ENCODE measurements around the gene ZP1.

DNA sequence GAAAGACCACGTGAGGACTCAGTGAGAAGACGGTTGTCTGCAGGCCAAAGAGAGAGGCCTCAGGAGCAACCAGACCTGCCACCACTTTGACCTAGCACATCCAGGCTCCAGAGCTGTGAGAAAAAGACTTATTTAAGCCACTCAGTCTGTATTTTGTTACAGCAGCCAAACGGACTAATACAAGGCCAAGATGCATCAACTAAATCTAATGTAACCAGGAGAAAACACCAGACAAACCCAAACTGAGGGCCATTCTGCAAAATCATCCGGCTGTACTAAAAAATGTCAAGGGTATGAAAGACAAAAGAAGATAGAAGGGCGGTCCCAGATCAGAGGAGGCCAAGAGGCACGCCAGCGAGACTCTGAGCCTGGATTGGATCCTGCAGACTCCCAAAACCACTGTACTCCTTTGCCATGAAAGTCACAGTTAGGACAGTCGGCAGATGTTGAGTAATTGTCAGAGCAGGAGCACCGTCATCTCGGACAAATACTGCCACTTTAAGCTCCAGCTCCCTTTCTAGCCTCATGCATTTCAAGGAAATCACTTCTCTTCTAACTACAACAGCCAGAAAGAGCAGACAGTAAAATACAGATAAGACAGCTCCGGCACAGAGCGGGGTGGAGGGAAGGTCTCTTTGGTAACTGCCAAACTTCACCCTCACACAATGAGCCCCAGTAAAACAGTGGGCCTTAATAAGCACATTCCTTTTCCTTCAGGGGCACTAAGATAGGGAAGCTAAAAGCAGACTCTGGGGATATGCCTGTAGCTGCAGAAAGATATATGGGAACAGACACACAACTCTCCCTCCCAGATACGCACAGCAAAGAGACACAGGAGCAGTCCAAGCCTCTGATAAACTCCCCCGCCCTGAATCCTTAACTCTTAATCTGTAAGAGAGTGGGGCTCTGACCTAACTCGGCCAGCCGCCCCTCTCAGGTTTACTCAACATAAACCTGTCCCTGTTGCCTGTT is 3.5 kb upstream of the ZP1 start:
- TF ChIP-seq, protein P1, sequence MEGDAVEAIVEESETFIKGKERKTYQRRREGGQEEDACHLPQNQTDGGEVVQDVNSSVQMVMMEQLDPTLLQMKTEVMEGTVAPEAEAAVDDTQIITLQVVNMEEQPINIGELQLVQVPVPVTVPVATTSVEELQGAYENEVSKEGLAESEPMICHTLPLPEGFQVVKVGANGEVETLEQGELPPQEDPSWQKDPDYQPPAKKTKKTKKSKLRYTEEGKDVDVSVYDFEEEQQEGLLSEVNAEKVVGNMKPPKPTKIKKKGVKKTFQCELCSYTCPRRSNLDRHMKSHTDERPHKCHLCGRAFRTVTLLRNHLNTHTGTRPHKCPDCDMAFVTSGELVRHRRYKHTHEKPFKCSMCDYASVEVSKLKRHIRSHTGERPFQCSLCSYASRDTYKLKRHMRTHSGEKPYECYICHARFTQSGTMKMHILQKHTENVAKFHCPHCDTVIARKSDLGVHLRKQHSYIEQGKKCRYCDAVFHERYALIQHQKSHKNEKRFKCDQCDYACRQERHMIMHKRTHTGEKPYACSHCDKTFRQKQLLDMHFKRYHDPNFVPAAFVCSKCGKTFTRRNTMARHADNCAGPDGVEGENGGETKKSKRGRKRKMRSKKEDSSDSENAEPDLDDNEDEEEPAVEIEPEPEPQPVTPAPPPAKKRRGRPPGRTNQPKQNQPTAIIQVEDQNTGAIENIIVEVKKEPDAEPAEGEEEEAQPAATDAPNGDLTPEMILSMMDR (IDR thresholded peaks at IDR 0.05 in 8 of 11, conservative IDR thresholded peaks at IDR 0.05 in 3 of 11), result no peak
- TF ChIP-seq POLR2A (IDR thresholded peaks at IDR 0.05), result no peak
- TF ChIP-seq POLR2AphosphoS5 (IDR thresholded peaks at IDR 0.05), result no peak

Data from spleen (tissue), 7 donors.